Stimulated activated CD8-positive, alpha-beta memory T cell treated with anti-CD3 and anti-CD28 coated beads, Interleukin-15, amount 100 ng/mL, for 24 hours (primary cell): Measurements from ENCODE around the gene DENND1C.

Experiments used
- DNase-seq: peaks from one replicate; pipeline ENCODE4 v3.0.0-alpha.2; 2020; ENCODE audit warnings: low read depth

The DENND1C gene

DNA sequence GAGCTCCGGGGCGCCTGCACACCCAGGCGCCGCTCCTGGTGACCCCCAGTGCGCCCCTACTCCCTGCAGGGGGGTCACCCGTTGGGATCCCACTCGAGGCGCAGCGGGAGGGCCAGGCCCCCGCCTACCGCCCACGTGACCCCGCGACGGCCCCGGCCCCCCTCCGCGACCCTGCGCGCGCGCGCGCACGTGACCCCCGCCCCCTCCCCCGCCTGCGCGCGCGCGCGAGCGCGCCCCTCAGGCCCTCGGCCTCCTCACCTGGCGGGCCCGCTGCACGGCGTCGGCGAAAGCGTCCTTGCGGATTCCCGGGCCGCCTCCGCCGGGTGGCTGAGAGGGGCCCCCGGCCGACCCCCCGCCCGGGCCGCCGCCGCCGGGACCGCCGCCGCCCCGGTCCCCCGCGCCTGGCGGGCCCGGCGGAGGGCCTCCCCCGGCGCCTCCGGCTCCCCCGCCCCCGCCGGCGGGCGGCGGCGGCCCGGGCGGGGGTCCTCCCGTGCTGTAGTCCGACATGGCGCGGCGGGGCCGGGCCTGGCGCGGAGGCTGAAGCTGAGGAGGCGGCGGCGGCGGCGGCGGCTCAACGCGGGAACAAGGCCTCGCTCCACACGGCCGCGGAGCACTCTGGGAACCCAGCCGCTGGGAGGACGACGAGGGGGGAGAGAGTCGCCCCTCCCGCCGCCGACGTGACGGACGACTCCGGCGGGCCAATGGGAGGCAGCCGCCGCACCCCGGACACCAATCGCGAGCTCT lies 57.2 kb downstream of the DENND1C start, which contains the start of gene KHSRP:
Gene KHSRP (minus strand): TSS at position 617 of the 744 bp plus-strand sequence. CDS start 110 bp downstream, at position 507.
- DNase-seq, result no peak

DNA sequence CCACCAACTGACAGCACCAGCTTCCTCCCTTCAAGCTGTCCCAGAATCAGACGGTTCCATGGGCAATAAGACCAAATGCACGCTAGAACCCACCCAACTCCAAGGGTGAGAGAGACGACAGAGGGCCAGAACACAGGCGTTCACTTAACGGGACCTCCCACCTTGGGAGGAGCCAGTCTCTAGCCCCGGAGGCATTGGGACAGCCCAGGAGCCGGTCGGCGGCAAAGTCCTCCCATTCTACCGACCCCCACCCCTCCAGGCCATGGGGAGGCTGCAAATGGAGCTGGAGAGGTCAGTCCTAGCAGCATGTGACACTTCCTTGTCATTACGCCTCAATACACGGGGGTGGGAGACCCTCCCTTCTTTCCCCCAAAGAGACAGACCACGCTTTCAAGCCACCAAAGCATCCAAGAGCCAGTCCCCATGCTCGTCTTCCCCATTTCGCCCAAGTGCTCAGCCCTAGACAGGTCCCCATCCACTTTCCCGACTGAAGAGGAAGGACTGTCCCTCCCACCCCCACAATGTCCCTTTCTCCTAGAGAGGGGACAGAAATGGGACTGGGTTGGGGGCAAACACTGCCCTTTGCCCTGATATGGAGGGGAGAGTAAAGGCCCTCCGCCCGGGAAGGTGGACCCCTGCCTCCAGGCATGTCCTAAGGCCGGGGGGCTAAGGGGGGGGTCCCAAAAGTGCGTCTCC lies 57.9 kb downstream of the DENND1C start:
- DNase-seq, result no peak

DNA sequence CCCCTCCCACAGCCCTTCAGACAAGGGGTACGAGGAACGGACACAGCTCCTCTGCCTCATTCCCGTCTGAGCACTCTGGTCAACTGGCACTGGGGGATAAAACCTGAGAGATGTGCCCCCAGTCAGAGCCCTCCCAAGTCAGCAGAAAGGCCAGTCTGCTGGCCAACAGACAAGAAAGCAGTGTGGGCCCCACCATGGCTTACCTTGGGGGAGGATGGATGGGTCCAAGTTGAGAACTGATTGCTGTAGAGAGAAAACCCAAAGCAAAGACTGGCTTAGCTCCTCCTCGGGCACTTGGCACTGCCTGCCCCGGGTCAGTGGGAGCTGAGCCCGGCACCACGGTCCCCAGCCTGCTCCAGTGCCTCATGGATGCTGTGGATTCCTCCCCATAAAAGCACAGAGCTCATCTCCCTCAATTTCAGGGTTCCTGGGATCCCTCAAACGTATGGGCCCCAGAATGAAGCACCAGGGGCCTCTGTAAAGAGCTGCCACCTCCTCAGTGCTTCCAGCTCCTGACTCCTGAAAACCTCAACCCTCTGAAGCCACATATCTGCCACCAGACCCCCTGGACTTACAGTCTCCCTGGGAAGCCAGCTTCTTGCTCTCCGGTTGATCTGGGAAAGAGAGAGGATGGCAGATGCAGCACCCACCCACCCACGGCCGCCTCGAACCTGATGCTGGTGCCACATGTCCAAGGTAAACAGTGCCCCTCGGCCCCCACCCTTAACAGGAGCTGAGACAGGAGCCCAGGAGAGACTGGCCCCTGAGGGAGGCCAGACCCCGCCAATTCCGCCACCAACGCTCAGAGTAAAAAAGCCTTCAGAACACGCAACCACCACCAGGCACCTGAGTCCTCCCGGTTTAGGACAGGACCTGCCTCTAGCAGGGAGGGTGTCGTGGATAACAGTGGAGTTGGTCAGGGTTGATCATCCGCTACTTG lies 60.2 kb downstream of the DENND1C start:
- no peak for DNase-seq

DNA sequence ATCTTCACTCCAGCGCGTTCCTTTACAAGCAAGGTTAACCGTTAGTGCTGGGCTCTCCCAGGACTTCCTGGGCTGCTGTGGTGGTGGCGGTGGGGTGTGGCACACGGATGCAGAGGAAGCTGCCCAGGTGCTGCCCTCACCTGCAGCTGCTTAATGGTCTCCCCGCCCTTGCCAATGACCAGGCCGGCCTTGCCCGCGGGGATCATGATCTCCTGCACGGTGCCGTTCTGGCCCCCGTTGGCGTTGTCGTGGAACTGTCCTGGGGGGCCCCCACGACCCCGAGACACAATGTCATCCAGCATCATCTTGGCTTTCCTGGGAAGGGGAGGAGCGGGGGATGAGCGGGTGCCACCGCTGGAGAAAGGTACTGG lies 63.0 kb downstream of the DENND1C start:
- no peak for DNase-seq

DNA sequence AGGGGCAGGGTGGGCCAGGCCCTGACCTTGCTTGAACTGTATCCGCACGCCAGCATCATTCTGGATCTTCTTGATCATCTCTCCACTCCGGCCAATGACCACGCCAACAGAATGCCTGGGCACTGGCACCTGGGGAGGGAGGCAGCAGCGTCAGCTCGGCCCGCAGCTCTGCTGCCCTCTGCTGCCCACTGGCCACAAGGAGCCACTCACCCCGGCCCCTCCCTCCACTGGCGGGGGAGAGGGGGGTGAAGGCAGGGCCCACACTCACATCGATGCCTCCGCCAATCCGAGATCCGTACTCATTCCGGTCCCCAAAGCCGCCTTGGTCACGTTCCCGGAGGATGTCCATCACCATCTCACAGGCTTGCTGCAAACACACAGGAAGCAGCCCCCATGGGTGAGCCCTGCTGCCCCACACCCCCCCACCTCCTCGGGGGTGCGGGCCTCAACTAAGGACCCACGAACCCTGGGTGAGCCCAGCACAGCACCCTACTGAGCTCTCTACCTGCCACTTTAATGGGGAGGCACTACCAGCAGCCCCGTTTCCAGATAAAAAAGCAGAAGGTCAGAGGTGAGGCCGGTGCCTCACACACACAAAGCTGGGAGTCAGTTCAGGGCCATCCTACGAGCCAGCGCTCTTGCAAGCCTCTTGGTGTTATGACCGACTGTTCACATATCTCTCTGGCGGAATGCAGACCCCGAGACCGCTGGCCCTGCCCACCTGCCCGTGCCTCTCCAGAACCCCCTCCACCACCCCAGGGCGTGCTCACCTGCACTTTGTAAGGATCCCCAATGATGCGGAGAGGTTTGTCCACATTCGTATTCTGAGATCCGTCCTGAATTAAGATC lies 63.6 kb downstream of the DENND1C start:
- DNase-seq, result no peak
